NCI-H1417 treated with DMSO at 0.1 percent for 48 hours (cell line): ENCODE data around the gene GALNT18.

ENCODE experiments used
- DNase-seq: peaks from one replicate; lab custom pipeline; 2025; lab: John Stamatoyannopoulos, UW

Gene GALNT18

GRCh38 chr11:11621573-11622339 lies at the start of gene GALNT18:
Gene GALNT18, minus strand, starts transcription at chr11:11622005.
- peak; percentile 56 for DNase-seq

- no peak for DNase-seq
Observed at GRCh38 chr11:11670574-11670973, 48.8 kb upstream of the GALNT18 start.

GRCh38 chr11:11669233-11669846 lies 47.5 kb upstream of the GALNT18 start:
- no peak for DNase-seq

GRCh38 chr11:11668781-11669180 lies 47.0 kb upstream of the GALNT18 start:
- no peak for DNase-seq

GRCh38 chr11:11668274-11668673 lies 46.5 kb upstream of the GALNT18 start:
- no peak for DNase-seq

- DNase-seq: no peak
Observed at GRCh38 chr11:11667056-11667455, 45.3 kb upstream of the GALNT18 start.

GRCh38 chr11:11665407-11665806 lies 43.6 kb upstream of the GALNT18 start:
- DNase-seq: no peak

- no peak for DNase-seq
Observed at GRCh38 chr11:11663907-11664306, 42.1 kb upstream of the GALNT18 start.

- no peak for DNase-seq
Observed at GRCh38 chr11:11662578-11662977, 40.8 kb upstream of the GALNT18 start.

- no peak for DNase-seq
Observed at GRCh38 chr11:11661326-11662040, 39.7 kb upstream of the GALNT18 start.

- no peak for DNase-seq
Observed at GRCh38 chr11:11660363-11660740, 38.5 kb upstream of the GALNT18 start.

GRCh38 chr11:11659567-11660362 lies 38.0 kb upstream of the GALNT18 start:
- no peak for DNase-seq

- DNase-seq: no peak
Observed at GRCh38 chr11:11657218-11657955, 35.6 kb upstream of the GALNT18 start.

- no peak for DNase-seq
Observed at GRCh38 chr11:11641581-11641980, 19.8 kb upstream of the GALNT18 start.

GRCh38 chr11:11640996-11641395 lies 19.2 kb upstream of the GALNT18 start:
- no peak for DNase-seq

- no peak for DNase-seq
Observed at GRCh38 chr11:11640152-11640551, 18.3 kb upstream of the GALNT18 start.

- DNase-seq: no peak
Observed at GRCh38 chr11:11636671-11637070, 14.9 kb upstream of the GALNT18 start.

- no peak for DNase-seq
Observed at GRCh38 chr11:11635443-11635842, 13.6 kb upstream of the GALNT18 start.

GRCh38 chr11:11629368-11629767 lies 7.6 kb upstream of the GALNT18 start:
- no peak for DNase-seq

- DNase-seq: no peak
Observed at GRCh38 chr11:11628651-11629050, 6.8 kb upstream of the GALNT18 start.

GRCh38 chr11:11626128-11626527 lies 4.3 kb upstream of the GALNT18 start:
- no peak for DNase-seq

- no peak for DNase-seq
Observed at GRCh38 chr11:11624926-11625325, 3.1 kb upstream of the GALNT18 start.
